NK-92 (cell line): Measurements from ENCODE around the gene MYOG.

Experiments
- DNase-seq: peaks from one replicate; lab custom pipeline; 2025; ENCODE audit not compliant: unreplicated experiment; lab: John Stamatoyannopoulos, UW

The MYOG gene

GRCh38 chr1:203117611-203118575, 32.1 kb upstream of the MYOG start:
- DNase-seq, result no peak

- DNase-seq, result no peak
Observed at GRCh38 chr1:203116091-203116820, 30.4 kb upstream of the MYOG start.

GRCh38 chr1:203114202-203114601, 28.4 kb upstream of the MYOG start:
- DNase-seq, result no peak

- DNase-seq, result no peak
Observed at GRCh38 chr1:203113308-203113707, 27.5 kb upstream of the MYOG start.

- DNase-seq, result no peak
Observed at GRCh38 chr1:203112475-203112874, 26.7 kb upstream of the MYOG start.

GRCh38 chr1:203104789-203105390, 19.1 kb upstream of the MYOG start:
- DNase-seq, result no peak

- DNase-seq, result no peak
Observed at GRCh38 chr1:203103829-203104495, 18.1 kb upstream of the MYOG start.

- no peak for DNase-seq
Observed at GRCh38 chr1:203103216-203103615, 17.4 kb upstream of the MYOG start.

GRCh38 chr1:203101813-203102634, 16.2 kb upstream of the MYOG start:
- no peak for DNase-seq

GRCh38 chr1:203100516-203100869, 14.7 kb upstream of the MYOG start:
- no peak for DNase-seq

GRCh38 chr1:203099805-203100515, 14.1 kb upstream of the MYOG start:
- DNase-seq, result no peak

- DNase-seq, result no peak
Observed at GRCh38 chr1:203098914-203099520, 13.2 kb upstream of the MYOG start.

- DNase-seq, result no peak
Observed at GRCh38 chr1:203098445-203098844, 12.6 kb upstream of the MYOG start.

GRCh38 chr1:203097001-203097400, 11.2 kb upstream of the MYOG start:
- DNase-seq, result no peak

GRCh38 chr1:203096566-203096965, 10.8 kb upstream of the MYOG start:
- DNase-seq, result no peak

GRCh38 chr1:203095061-203095690, 9.4 kb upstream of the MYOG start:
- DNase-seq, result no peak

- no peak for DNase-seq
Observed at GRCh38 chr1:203093754-203094410, 8.1 kb upstream of the MYOG start.

- no peak for DNase-seq
Observed at GRCh38 chr1:203091761-203092330, 6.0 kb upstream of the MYOG start.
